GM21447 (cell line): ENCODE results near the gene EIF5A2.
A peak's percentile ranks its signal among the peaks of the same experiment; 100 is the strongest.
"Not testable (repeated sequence)": the region's sequence is repeated elsewhere in the genome, so short reads cannot be mapped to it uniquely, and the experiment has no call there.

Experiments
- ATAC-seq: cut with Tn5 transposase; IDR thresholded peaks from one replicate; pipeline ENCODE4 v1.9.1; 2021; ENCODE audit not compliant: unreplicated experiment

Gene EIF5A2

DNA sequence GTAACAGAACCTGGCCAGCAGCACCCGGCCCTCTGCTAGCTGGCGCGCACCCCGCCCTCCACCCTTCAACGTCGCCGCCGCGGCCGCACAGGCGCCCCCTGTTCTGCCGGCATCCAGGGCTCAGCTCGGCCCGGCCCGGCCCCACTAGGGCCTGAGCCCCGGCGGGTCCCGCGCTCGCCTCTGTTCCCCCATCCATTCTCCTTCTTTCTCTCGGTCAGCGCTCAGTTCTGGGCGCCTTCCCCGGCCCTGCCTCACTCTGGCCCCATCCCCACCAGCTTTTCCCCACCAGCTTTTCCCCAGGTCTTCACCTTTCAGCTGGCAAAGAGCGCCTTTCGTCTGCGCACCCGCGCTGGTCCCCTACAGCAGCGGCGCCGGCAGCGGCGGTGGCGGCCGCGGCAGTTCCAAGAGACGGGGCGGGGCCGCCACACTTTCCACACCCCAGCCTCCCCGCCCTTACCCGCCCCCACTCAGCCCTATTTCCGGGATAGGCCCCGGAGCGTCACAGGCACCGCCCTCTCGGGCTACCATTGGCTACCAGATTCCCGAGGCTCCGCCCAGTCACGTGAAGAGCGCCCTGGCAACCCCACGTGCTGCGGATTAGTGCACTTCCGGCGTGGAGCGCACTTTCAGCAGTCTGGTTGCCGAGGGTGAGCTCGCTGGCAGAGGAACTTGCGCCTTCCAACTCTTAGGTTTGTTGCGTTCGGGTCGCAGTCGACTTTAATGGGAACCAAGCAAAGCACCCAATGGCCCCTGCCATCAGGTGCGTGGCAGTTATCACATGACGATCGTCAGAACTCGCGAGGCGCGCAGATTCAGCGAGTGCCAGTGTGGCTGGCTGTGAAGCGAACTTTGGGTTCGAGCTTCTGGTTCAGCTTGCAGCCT lies at the start of gene EIF5A2:
Gene EIF5A2 (minus strand): TSS at position 403 of the 882 bp plus-strand sequence. CDS start 831 bp downstream, outside the sequence.
- ATAC-seq = peak; percentile 85

DNA sequence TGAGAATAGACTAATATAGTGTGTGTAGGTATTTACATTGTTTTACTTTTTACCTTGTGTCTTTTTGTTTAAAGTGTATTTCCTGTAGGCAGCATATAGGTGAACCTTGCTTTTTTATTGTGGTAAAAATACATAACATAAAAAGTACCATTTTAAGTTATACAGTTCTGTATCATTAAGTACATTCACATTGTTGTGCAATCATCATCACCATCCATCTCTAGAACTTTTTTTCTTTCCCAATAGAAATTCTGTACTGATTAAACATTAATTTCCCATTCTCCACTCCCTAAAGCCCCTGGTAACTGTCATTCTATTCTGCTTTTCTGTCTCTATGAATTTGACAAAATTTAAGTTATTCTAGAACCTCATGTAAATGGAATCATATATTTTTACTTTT lies 48.2 kb upstream of the EIF5A2 start:
- no peak for ATAC-seq

DNA sequence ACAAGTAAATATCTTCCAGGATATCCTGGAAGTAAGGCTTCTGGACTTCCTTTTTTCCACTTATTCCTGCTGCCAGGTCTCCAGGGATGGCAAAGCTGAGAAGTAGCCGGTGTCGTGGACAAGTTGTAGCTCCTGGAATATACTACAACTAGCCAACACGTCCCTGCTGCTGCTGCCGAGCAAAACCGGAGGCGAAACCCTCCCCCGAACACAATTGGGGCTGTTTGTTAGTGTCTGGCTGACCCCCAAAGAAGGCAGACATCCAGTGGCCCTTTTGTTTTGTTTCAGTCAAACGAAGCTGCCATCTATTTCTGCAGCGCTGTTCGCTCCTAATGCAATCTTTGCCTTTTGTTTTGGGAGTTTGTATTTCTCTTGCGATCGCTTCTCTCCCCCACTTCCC lies 45.3 kb upstream of the EIF5A2 start:
- ATAC-seq = no peak

DNA sequence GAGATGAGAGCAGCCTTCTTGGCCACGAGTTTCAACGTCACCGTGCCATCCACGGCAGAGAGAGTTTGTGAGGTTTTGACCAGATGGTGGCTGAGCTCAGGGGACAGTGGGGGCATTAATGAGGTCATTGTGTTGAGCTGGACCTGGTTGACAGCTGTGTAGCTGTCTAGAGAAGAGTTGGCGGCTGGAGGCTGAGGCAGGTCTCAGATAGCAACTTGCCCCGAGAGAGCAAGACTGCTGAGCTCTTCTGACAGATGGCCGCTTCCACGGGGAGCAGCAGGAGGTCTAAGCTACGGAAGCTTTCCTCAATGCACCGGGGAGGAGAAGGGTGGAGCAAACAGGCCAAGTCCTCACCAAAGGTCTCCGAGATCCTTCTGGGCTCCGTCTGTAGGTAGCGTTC lies 44.8 kb upstream of the EIF5A2 start:
- ATAC-seq = no peak

DNA sequence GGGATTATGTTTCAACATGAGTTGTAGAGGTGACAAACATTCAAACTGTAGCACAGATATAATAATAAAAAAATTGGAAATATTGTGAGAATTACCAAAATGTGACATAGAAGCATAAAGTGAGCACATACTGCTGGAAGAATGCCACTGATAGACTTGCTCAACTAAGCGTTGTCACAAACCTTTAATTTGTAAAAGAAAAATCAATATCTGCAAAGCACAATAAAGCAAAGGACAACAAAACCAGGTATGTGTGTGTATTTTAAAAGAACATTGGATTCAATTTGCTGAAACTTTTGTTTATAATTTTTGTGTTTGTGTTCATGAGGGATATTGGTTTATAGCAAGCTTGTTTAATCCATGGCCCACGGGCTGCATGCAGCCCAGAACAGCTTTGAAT lies 40.8 kb upstream of the EIF5A2 start:
- no peak for ATAC-seq

DNA sequence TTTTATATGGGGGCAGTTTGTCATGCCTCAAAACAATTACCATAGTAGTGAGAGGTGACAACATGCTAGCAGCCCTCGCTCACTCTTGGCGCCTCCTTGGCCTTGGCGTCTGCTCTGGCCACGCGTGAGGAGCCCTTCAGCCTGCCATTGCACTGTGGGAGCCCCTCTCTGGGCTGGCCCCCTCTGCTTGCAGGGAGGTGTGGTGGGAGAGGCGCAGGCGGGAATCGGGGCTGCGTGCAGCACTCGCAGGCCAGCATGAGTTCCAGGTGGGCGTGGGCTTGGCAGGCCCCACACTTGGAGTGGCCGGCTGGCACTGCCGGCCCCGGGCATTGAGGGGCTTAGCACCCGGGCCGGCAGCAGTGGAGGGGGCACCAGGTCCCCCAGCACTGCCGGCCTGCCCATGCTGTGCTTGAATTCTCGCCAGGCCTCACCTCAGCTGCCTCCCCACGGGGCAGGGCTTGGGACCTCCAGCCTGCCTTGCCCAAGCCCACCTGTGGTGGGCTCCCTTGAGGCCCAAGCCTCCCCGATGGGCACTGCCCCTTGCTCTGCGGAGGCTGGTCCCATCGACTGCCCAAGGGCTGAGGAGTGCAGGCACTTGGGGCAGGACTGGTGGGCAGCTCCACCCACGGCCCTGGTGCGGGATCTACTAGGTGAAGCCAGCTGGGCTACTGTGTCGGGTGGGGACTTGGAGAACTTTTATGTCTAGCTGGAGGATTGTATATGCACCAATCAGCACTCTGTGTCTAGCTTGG lies 38.8 kb upstream of the EIF5A2 start:
- no peak for ATAC-seq

DNA sequence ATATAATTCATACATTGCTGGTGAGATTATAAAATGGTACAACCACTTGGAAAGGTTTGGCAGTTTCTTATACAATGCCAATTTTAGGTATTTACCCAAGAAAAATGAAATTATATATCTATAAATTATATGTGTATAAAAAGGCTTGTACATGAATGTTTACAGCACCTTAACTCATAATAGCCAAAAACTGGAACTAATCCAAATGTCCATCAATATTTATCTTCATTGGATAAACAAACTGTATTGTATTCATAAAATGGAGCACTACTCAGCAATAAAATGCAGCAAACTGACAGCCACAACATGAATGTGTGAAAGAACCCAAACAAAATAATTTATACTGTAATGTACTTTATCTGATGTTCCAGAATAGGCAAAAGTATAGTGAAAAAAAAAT lies 33.6 kb upstream of the EIF5A2 start:
- no peak for ATAC-seq

DNA sequence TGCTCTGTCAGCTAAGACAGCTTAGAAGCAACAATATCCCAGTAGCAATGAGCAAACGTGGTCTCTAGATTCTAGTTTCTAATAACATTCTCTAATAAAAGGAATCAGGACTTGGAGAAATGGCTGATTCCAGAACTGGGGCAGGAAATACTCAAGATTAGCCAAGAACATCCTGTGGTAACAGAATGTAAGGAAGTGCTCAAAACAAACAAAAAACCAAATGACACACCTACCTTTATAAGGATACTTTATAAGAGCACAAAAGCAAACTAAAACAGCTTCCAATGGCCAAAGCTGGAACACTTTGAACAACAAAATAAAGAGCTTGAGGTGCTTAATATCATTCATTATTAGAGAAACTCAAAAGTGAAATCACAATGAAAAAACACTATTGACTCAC lies 33.1 kb upstream of the EIF5A2 start:
- ATAC-seq = no peak

DNA sequence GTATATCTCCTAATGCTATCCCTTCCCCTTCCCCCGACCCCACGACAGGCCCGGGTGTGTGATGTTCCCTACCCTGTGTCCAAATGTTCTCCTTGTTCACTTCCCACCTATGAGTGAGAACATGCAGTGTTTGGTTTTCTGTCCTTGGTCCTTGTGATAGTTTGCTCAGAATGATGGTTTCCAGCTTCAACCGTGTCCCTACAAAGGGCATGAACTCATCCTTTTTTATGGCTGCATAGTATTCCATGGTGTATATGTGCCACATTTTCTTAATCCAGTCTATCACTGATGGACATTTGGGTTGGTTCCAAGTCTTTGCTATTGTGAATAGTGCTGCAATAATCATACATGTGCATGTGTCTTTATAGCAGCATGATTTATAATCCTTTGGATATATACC lies 24.6 kb upstream of the EIF5A2 start:
- ATAC-seq = not testable (repeated sequence)

DNA sequence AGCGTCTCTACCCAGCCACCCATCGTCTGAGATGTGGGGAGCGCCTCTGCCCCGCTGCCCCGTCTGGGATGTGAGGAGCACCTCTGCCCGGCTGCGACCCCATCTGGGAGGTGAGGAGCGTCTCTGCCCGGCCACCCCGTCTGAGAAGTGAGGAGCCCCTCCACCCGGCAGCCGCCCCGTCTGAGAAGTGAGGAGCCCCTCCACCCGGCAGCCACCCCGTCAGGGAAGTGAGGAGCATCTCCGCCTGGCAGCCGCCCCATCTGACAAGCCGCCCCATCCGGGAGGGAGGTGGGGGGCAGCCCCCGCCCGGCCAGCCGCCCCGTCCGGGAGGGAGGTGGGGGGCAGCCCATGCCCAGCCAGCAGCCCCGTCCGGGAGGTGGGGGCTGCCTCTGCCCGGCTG lies 15.1 kb upstream of the EIF5A2 start:
- not testable (repeated sequence) for ATAC-seq

DNA sequence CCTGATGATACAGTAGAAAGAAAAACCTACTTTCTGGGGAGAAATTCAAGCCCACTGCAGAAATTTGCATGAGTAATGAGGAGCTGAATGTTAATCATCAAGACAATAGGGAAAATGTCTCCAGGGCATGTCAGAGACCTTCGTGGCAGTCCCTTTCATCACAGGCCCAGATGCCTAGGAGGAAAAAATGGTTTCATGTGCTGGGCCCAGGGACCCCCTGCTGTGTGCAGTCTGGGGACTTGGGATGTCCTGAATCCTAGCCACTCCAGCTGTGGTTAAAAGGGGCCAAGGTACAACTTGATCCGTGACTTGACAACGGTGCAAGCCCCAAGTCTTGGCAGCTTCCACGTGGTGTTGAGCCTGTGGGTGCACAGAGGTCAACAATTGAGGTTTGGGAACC lies 10.3 kb upstream of the EIF5A2 start:
- ATAC-seq = no peak

DNA sequence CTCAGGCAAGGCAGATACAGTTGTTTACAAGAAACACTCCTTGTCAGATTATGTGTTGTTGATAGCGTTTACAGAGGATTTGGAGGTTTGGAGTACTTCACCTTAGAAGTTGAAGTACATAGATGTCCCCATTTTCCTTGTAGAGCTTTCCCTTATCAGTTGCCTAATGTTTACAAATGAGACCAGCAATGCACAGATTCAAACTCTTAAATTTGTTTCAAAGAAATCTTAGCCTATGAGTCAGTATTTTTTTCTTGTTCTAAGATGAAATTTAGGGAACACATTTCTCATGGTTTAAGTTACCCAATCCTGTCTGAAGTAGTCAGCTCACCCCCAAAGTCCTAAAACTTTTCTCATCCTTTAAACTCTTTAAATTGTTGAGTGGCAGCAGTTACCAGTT lies 6.3 kb upstream of the EIF5A2 start:
- no peak for ATAC-seq

DNA sequence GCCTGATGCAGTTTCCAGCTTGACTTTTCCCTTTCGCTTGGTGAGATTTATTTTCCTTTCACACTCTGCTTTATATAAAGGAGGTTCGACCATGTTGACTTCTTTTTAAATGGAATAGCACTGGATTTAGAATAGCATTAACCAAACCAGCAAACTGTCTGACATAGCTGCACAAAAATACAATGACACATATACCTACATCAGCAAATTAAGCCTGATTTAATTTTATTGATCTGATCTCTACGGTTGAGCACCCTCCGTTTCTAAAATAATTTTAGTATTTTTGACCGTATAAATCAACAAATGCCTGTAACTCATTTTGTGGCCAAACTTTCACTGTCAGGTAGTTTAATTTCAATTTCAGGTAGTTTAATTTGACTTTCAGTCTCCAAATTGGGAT lies 5.8 kb upstream of the EIF5A2 start:
- ATAC-seq = no peak

DNA sequence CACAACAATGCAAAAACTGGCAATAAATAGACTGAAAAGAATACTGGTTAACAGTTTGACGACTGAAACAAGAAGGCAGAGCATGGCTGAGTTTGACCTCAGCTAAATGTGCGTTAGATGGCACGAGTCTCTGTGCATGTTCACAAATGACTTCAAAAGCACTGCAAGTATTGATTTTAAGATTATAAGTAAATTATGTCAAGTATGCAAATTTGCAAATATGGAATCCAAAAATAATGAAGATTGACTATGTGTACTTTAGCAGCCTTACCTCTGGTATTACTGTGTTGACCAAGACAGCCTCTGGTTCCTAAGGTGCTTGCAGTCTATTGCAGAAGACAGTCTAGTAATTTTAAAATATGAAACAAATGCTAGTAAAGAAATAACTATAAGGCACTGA lies 2.6 kb upstream of the EIF5A2 start:
- no peak for ATAC-seq

DNA sequence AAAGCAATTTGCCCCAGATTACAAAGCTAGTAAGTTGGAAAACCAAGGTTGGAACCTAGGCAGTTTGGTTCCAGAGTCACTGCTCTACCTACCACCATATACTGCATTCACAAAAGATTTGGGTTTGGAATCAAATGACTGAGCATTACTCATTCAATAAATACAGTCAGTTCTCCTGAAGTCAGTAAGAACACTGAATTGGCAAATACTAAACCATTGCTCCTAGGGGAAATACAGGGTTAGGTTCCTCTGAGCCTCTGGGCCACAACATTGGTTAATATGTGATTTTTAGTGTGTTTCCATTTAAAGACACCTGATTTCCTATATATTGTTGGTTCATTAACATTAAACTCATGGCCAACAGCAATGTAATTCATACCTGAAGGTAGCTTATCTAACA lies 2.1 kb upstream of the EIF5A2 start:
- ATAC-seq = no peak

DNA sequence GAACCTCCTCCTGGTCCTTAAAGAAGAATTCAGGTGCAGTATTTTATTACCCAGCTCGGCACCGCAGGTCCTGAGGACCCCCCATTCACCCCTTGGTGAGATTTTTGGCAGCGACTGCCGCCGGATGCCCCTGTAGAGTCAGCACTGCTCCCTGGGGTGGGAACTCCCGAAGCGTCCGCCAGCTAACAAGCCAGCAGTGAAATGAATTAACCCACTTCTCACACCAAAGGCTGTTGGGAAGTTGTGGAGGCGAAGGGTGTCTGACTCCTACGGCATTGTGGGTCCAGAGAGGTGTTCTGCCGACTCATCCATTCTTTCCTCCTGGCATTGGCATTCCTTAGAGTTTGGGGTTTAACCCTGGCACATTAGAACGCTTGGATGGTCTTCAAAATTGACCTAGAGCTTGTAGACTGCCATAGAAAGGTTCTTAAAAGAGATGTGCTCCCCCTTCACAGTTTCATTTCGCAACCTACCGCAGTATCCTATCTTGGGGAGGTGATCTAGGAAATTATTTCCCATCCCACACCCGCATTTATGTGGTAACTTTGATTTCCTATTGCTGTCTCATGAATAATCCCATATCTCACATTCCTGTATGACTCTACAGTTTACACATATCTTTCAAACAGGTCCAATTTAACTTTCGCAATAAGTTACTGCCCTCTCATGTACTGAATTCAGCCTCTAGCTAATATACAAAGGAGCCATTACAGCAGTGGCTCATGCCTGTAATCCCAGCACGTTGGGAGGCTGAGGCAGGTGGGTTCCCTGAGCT lies 879 bp upstream of the EIF5A2 start:
- no peak for ATAC-seq

DNA sequence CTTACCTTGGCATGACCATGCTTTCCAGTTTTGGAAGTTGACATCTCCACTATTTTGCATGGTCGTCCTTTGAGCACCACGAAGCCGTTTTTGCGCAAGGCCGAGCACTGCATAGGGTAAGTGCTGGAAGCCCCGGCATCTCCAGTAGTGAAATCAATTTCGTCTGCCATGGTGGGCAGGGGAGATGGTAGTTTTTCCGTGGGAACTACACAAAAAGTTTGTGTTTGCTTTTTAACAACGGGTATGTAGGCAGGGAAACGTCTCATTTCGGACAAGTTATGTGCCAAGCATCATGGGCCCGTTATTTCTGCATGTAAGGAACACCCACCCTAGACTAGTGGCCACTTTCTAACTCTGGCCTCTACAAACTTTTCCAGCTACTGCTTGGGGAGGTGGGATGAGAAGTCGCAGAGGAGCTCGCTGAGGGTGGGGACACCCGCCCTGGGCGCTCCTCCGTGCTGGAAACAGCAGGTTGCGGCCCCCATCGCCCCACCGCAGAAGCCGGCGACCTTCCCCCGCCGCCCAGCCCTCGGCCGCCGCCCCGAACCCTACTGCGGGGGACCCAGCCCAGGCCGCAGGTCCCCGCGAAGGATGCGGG lies 701 bp downstream of the EIF5A2 start:
- peak; percentile 16 for ATAC-seq

DNA sequence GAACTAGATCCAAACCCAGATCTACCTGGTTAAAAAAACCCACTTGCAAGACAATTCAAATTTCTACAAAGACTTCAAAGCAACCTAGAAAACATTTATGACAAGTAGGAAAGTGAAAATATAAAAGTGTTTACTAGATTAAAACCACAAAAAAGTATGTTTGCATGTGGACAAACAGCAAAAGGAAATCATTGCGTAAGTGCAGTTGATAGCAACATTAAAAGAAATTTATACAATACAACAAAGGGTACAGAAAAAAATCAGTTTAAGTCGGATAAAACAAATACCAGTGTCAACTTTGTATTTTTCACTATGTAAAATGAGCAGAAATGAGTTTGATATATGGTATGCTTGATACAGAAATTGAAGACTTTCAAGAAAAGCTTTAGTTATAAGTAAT lies 2.6 kb downstream of the EIF5A2 start:
- no peak for ATAC-seq

DNA sequence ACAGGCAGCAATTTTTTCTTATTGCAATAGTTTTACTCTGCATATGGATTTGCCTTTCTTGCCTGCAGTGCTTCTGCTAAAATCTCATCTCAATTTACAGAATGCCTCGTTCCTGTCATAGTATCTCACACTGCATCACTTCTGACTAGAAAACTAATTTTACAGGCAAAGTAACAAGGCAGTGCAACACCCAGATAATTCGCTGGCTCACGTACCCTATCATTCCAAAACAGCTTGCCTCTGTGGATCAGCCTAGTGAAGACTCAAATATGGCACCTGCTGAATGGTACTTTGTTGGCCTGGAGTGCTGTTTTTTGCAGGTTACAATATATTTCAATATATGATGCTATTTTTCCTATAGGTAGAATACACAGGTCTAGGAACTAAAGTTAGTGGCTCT lies 5.3 kb downstream of the EIF5A2 start:
- ATAC-seq = no peak

DNA sequence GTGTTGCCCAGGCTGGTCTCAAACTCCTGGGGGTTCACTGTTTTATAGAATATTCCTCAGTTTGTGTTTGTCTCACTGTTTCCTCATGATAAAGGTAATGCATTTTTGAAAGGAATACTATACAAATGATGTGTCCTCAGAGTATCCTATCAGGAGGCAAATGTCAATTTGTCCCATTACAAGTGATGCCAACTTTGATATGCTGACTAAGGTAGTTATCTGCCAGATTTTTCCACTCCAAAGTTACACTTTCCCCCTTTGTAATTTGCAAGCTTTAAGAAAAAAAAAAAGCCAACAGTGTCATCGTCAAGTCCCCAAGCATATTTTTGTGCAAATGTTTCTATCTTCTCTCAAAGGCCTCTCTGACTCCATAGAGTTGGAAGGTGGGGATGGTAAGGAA lies 9.0 kb downstream of the EIF5A2 start:
- ATAC-seq = no peak

DNA sequence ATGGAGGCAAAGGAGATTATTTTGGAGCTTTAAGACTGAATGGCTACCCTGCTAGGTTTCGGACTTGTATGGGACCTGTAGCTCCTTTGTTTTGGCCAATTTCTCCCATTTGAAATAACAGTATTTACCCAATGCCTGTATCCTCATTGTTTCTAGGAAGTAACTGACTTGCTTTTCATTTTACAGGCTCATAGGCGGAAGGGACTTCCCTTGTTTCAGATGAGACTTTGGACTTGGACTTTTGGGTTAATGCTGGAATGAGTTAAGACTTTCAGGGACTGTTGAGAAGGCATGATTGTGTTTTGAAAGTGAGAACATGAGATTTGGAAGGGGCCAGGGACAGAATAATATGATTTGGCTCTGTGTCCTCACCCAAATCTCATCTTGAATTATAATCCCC lies 10.5 kb downstream of the EIF5A2 start:
- no peak for ATAC-seq
